ENCODE data around the gene TES. TPM values are rescaled to one million over a fixed set of nuclear protein-coding genes. Genes with fewer than 3 reads are reported as not detected.

Gene TES
- total and polyA plus RNA-seq, 2 of the 8 experiments (the other 6 are each of a cell fraction or from before 2014, with no cell fraction given) = 18.2 to 36.3 TPM

- FAIRE-seq (no peak), DNase-seq (ENCODE audit: low read depth in 1 of 2, low spot score in 2 of 2) (no peak)
- Histone ChIP-seq H3K18ac (ENCODE audit: extremely low read depth, low read length) (no peak overlapping the region), H3K23me2 (ENCODE audit: low read depth, low read length) (no peaks in the 10 kb centered on the region), H4K91ac (replicated peaks; ENCODE audit: insufficient read length, low read length) (no peak overlapping the region), H2AK5ac (ENCODE audit: low read depth, low read length) (no peak overlapping the region), H4K20me1 (replicated peaks in 1 of 2; ENCODE audit: control insufficient read depth in 1 of 2, insufficient read depth in 2 of 2, low read length in 2 of 2) (no peaks in the 10 kb centered on the region), H2BK120ac (replicated peaks; ENCODE audit: low read depth, low read length) (no peak overlapping the region), H3K27ac (ENCODE audit: low read depth, low read length) (no peak overlapping the region), H3K79me1 (ENCODE audit: low read depth, low read length) (no peaks in the 10 kb centered on the region), H4K8ac (ENCODE audit: extremely low read depth, insufficient read depth, low read length) (no peak overlapping the region), H3K9me3 (ENCODE audit: insufficient read depth in 2 of 2, low read depth in 1 of 2, low read length in 1 of 2) (no peaks in the 10 kb centered on the region), H3K9ac (replicated peaks in 1 of 4; ENCODE audit: extremely low read depth in 1 of 4, low read depth in 3 of 4, low read length in 3 of 4) (no peak overlapping the region), H3K27me3 (replicated peaks in 1 of 4; ENCODE audit: control insufficient read depth in 3 of 4, extremely low read depth in 1 of 4, insufficient read depth in 3 of 4, low read length in 3 of 4) (no peaks in the 10 kb centered on the region), H2BK15ac (ENCODE audit: low read length) (no peak overlapping the region), H2BK20ac (ENCODE audit: low read length) (no peak overlapping the region), H4K5ac (ENCODE audit: insufficient read length, low read depth, low read length) (no peak overlapping the region), H3K14ac (ENCODE audit: insufficient read length) (no peak overlapping the region), H3K79me2 (ENCODE audit: control insufficient read depth in 1 of 2, insufficient read depth in 2 of 2, low read length in 2 of 2) (no peaks in the 10 kb centered on the region), H3K4me1 (replicated peaks in 1 of 4; ENCODE audit: control insufficient read depth in 3 of 4, insufficient read depth in 4 of 4, low read length in 3 of 4) (peaks cover 0 to 4% (median 1%) of the 10 kb centered on the region in 4 experiments; a peak in 4 of 7 replicates), H3K4ac (replicated peaks; ENCODE audit: insufficient read length, low read depth, low read length) (no peak overlapping the region), H2AFZ (ENCODE audit: low read length) (no peak overlapping the region), H3K23ac (ENCODE audit: insufficient read length) (no peak overlapping the region), H3K36me3 (ENCODE audit: control insufficient read depth in 2 of 4, insufficient read depth in 4 of 4, low read length in 3 of 4) (no peaks in the 10 kb centered on the region), H3K4me3 (ENCODE audit: extremely low read depth in 1 of 4, insufficient read depth in 2 of 4, low read depth in 3 of 4, low read length in 4 of 4) (no peak overlapping the region), H3K56ac (replicated peaks; ENCODE audit: insufficient read length, low read depth, low read length) (no peak overlapping the region), H2BK12ac (ENCODE audit: low read depth, low read length) (no peak overlapping the region), H2BK5ac (ENCODE audit: low read depth, low read length) (no peak overlapping the region), H3K4me2 (ENCODE audit: insufficient read depth in 1 of 2, low read depth in 2 of 2, low read length in 2 of 2) (no peak overlapping the region)
- ChIA-PET POLR2A (ENCODE audit: partially characterized antibody) (interaction anchor here (0.6 to 0.9 kb wide), 2 partner anchors 10 to 20 kb away, joined by 3 to 4 read pairs; no protein-coding TSS in a partner anchor), CTCF (ENCODE audit: partially characterized antibody) (interaction anchor here (0.7 to 9.0 kb wide), 31 partner anchors 8 to 547 kb away, joined by 3 to 175 read pairs (median 6); partner anchors contain the start of gene TES)
- TF ChIP-seq CBX5 (IDR thresholded peaks at IDR 0.05; ENCODE audit: low read depth, low read length) = no peak
- no peak for TF ChIP-seq EZH2 (IDR thresholded peaks at IDR 0.05; ENCODE audit: low read depth, low read length, severe bottlenecking)
- TF ChIP-seq CEBPB (IDR thresholded peaks at IDR 0.05; ENCODE audit: low read depth, low read length) = no peak
- no peak for TF ChIP-seq SP2 (IDR thresholded peaks at IDR 0.05; ENCODE audit: low read length)
- no peak for TF ChIP-seq RBBP5 (IDR thresholded peaks at IDR 0.05; ENCODE audit: borderline replicate concordance, low read depth, low read length)
- TF ChIP-seq SP4 (IDR thresholded peaks at IDR 0.05; ENCODE audit: low read length) = no peak
- TF ChIP-seq CHD1 (IDR thresholded peaks at IDR 0.05; ENCODE audit: low read depth, low read length) = no peak
- no peak for TF ChIP-seq SUZ12 (IDR thresholded peaks at IDR 0.05; ENCODE audit: low read length)
- TF ChIP-seq KDM4A (IDR thresholded peaks at IDR 0.05; ENCODE audit: low read depth, low read length, severe bottlenecking) = no peak
- TF ChIP-seq EP300 (IDR thresholded peaks at IDR 0.05; ENCODE audit: borderline replicate concordance in 1 of 2, low read depth in 2 of 2, low read length in 2 of 2) = no peak
These were observed 25.0 kb downstream of the TES start for GRCh38 chr7:116235380-116235779.
